GM23338 (cell line): ENCODE results near the gene ANTXR1. TPM values are rescaled to one million over a fixed set of nuclear protein-coding genes. Genes with fewer than 3 reads are reported as not detected.

Source experiments
- ATAC-seq: fragments of 200-7000 bp; cut with Tn5 transposase; 3 replicates; pipeline ENCODE4 v1.9.1; 2020
- DNase-seq: peaks from one replicate; pipeline ENCODE4 v3.0.0-alpha.2; 2015; ENCODE audit warnings: low spot score
- H2AFZ ChIP-seq: fragments of 200-600 bp; sonication (generic); 2 replicates; pipeline ENCODE4 v1.8.0; 2016; ENCODE audit warnings: antibody characterized with exemption, mild to moderate bottlenecking, moderate library complexity
- H3F3A ChIP-seq: fragments of 200-600 bp; sonication (generic); replicated peaks from 2 replicates; pipeline ENCODE4 v1.8.0; 2017; ENCODE audit warnings: antibody characterized with exemption, mixed run types, low read depth
- H3K27ac ChIP-seq: fragments of 200-600 bp; sonication (generic); 2 replicates; pipeline ENCODE4 v1.6.1; 2016; ENCODE audit warnings: low read depth
- H3K27me3 ChIP-seq: fragments of 200-600 bp; sonication (generic); 2 replicates; pipeline ENCODE4 v1.8.0; 2016; ENCODE audit warnings: mild to moderate bottlenecking, mixed run types, moderate library complexity; ENCODE audit not compliant: insufficient read depth
- H3K36me3 ChIP-seq: fragments of 200-600 bp; sonication (generic); 2 replicates; pipeline ENCODE4 v1.8.0; 2016; ENCODE audit warnings: mild to moderate bottlenecking; ENCODE audit not compliant: insufficient read depth
- H3K4me1 ChIP-seq: fragments of 200-600 bp; sonication (generic); 2 replicates; pipeline ENCODE4 v1.8.0; 2016; ENCODE audit warnings: mild to moderate bottlenecking, moderate library complexity; ENCODE audit not compliant: insufficient read depth
- H3K4me2 ChIP-seq: fragments of 200-600 bp; sonication (generic); 2 replicates; pipeline ENCODE4 v1.7.1; 2017; ENCODE audit warnings: mixed run types
- H3K4me3 ChIP-seq: fragments of 200-600 bp; sonication (generic); 2 replicates; pipeline ENCODE4 v1.6.1; 2016; ENCODE audit warnings: mixed run types
- H3K79me2 ChIP-seq: fragments of 200-600 bp; sonication (generic); replicated peaks from 2 replicates; pipeline ENCODE4 v1.8.0; 2017; ENCODE audit warnings: mild to moderate bottlenecking; ENCODE audit not compliant: insufficient read depth
- H3K9me2 ChIP-seq: fragments of 200-600 bp; sonication (generic); 2 replicates; pipeline ENCODE4 v1.8.0; 2017; ENCODE audit not compliant: insufficient read depth
- H4K20me1 ChIP-seq: fragments of 200-600 bp; sonication (generic); replicated peaks from 2 replicates; pipeline ENCODE4 v1.8.0; 2017; ENCODE audit warnings: mild to moderate bottlenecking; ENCODE audit not compliant: insufficient read depth
- H3K27ac Mint-ChIP-seq: 2 replicates; pipeline ENCODE4 v1.8.0; 2020; ENCODE audit warnings: inconsistent platforms, mild to moderate bottlenecking, moderate library complexity, mixed read lengths
- H3K27me3 Mint-ChIP-seq: 3 replicates; pipeline ENCODE4 v1.8.0; 2022; ENCODE audit warnings: low read depth, mild to moderate bottlenecking, moderate library complexity, mixed read lengths, inconsistent platforms; ENCODE audit not compliant: insufficient read depth, poor library complexity
- H3K36me3 Mint-ChIP-seq: 3 replicates; pipeline ENCODE4 v1.8.0; 2021; ENCODE audit warnings: low read depth, mild to moderate bottlenecking, inconsistent platforms, moderate library complexity, mixed read lengths
- H3K4me1 Mint-ChIP-seq: 3 replicates; pipeline ENCODE4 v1.8.0; 2020; ENCODE audit warnings: mild to moderate bottlenecking, inconsistent platforms, mixed read lengths
- H3K4me3 Mint-ChIP-seq: 3 replicates; pipeline ENCODE4 v1.8.0; 2021; ENCODE audit warnings: moderate library complexity, mild to moderate bottlenecking, inconsistent platforms, mixed read lengths
- H3K9me3 Mint-ChIP-seq: 3 replicates; pipeline ENCODE4 v1.8.0; 2020; ENCODE audit warnings: moderate library complexity, mild to moderate bottlenecking, inconsistent platforms, mixed read lengths
- CTCF ChIP-seq, 2 experiments: fragments of 200-600 bp in 1 of 2; sonication (generic) in 1 of 2; conservative IDR thresholded peaks; 2 replicates each; pipeline versions ENCODE4 v1.5.1 to v1.6.1; 2016 to 2017; ENCODE audit warnings: antibody characterized with exemption in 2 of 2, low read depth in 2 of 2, mild to moderate bottlenecking in 2 of 2, moderate library complexity in 1 of 2
- EZH2 ChIP-seq: fragments of 200-600 bp; sonication (generic); IDR thresholded peaks from one replicate; pipeline ENCODE4 v1.8.0; 2017; ENCODE audit warnings: antibody characterized with exemption, mild to moderate bottlenecking, low read depth; ENCODE audit not compliant: unreplicated experiment
- NANOG ChIP-seq: IDR thresholded peaks from 2 replicates; pipeline ENCODE4 v1.6.1; 2016; ENCODE audit warnings: antibody characterized with exemption, borderline replicate concordance
- STAT1 ChIP-seq: IDR thresholded peaks from one replicate; pipeline ENCODE4 v1.6.1; 2016; ENCODE audit warnings: antibody characterized with exemption; ENCODE audit not compliant: unreplicated experiment
- ZNF462 ChIP-seq: fragments of 250-450 bp; sonication (Bioruptor Pico); IDR thresholded peaks from 2 replicates; pipeline ENCODE4 v1.5.0; 2020; ENCODE audit warnings: mild to moderate bottlenecking, moderate library complexity
- polyA plus RNA-seq: library from polyadenylated mRNA; unstranded; fragments of >200 nt; fragmentation: Nextera tagmentation; extraction: Ambion mirVana; gene quantifications from 2 replicates; pipeline ENCODE4 v1.2.1, GENCODE V29; 2016
- total RNA-seq: library from RNA; depleted of rRNA; stranded (reverse); fragments of >200 nt; shearing (Covaris generic); gene quantifications from 2 replicates; pipeline ENCODE4 v1.2.3, GENCODE V29; 2014
- TF ChIP-seq, protein P1 (sequence below): IDR thresholded peaks from one replicate; pipeline ENCODE4 v1.6.1; 2018; ENCODE audit warnings: antibody characterized with exemption; ENCODE audit not compliant: unreplicated experiment
- TF ChIP-seq, protein P2 (sequence below): IDR thresholded peaks from 2 replicates; pipeline ENCODE4 v1.6.1; 2016; ENCODE audit warnings: antibody characterized with exemption

Gene ANTXR1
- total and polyA plus RNA-seq, 2 experiments from 2014 or later, result 16.1 to 23.1 TPM

- TF ChIP-seq, protein P1, sequence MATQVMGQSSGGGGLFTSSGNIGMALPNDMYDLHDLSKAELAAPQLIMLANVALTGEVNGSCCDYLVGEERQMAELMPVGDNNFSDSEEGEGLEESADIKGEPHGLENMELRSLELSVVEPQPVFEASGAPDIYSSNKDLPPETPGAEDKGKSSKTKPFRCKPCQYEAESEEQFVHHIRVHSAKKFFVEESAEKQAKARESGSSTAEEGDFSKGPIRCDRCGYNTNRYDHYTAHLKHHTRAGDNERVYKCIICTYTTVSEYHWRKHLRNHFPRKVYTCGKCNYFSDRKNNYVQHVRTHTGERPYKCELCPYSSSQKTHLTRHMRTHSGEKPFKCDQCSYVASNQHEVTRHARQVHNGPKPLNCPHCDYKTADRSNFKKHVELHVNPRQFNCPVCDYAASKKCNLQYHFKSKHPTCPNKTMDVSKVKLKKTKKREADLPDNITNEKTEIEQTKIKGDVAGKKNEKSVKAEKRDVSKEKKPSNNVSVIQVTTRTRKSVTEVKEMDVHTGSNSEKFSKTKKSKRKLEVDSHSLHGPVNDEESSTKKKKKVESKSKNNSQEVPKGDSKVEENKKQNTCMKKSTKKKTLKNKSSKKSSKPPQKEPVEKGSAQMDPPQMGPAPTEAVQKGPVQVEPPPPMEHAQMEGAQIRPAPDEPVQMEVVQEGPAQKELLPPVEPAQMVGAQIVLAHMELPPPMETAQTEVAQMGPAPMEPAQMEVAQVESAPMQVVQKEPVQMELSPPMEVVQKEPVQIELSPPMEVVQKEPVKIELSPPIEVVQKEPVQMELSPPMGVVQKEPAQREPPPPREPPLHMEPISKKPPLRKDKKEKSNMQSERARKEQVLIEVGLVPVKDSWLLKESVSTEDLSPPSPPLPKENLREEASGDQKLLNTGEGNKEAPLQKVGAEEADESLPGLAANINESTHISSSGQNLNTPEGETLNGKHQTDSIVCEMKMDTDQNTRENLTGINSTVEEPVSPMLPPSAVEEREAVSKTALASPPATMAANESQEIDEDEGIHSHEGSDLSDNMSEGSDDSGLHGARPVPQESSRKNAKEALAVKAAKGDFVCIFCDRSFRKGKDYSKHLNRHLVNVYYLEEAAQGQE, result no peak
- no peak for TF ChIP-seq NANOG
- TF ChIP-seq CTCF (conservative IDR thresholded peaks at IDR 0.05; ENCODE audit: low read depth in 2 of 2), result no peak
Measured at GRCh38 chr2:69186614-69187013, 173.6 kb downstream of the ANTXR1 start (continued).

- H2AFZ ChIP-seq, result no peak overlapping the region
- peaks cover 7% of the 10 kb centered on the region; the same call in 2 of the 3 replicates for H3K36me3 Mint-ChIP-seq
- H3K4me1 Mint-ChIP-seq, result peaks cover 30% of the 10 kb centered on the region
- no peak overlapping the region for H3K27ac Mint-ChIP-seq
- no peaks in the 10 kb centered on the region for H3F3A ChIP-seq
- no peak overlapping the region for H3K4me2 ChIP-seq
- H3K27me3 ChIP-seq, result no peaks in the 10 kb centered on the region
- TF ChIP-seq, protein P2, sequence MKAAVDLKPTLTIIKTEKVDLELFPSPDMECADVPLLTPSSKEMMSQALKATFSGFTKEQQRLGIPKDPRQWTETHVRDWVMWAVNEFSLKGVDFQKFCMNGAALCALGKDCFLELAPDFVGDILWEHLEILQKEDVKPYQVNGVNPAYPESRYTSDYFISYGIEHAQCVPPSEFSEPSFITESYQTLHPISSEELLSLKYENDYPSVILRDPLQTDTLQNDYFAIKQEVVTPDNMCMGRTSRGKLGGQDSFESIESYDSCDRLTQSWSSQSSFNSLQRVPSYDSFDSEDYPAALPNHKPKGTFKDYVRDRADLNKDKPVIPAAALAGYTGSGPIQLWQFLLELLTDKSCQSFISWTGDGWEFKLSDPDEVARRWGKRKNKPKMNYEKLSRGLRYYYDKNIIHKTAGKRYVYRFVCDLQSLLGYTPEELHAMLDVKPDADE, result no peak
- no peak for TF ChIP-seq STAT1
- no peak for TF ChIP-seq EZH2
- TF ChIP-seq ZNF462 (CRISPR knock-in tag), result no peak
- no peaks in the 10 kb centered on the region for H3K9me2 ChIP-seq
- peaks cover 9% of the 10 kb centered on the region for H3K4me1 ChIP-seq
- peaks cover 2% of the 10 kb centered on the region for H3K27me3 Mint-ChIP-seq
- H3K27ac ChIP-seq, result no peak overlapping the region
- H3K36me3 ChIP-seq, result no peaks in the 10 kb centered on the region
- DNase-seq, result no peak
- no peaks in the 10 kb centered on the region for H3K79me2 ChIP-seq
- no peaks in the 10 kb centered on the region for H3K9me3 Mint-ChIP-seq
- no peak overlapping the region for H3K4me3 Mint-ChIP-seq
- no peaks in the 10 kb centered on the region for H4K20me1 ChIP-seq
- ATAC-seq, result no peak
- no peak overlapping the region for H3K4me3 ChIP-seq
Measured at GRCh38 chr2:69188182-69188900, 175.4 kb downstream of the ANTXR1 start.
